Measurements from ENCODE around the gene SRP19.

The SRP19 gene

GRCh38 chr5:112824197-112824596 is 36.9 kb upstream of the SRP19 start:
- ATAC-seq = no peak
- TF ChIP-seq RARB (CRISPR knock-in tag; IDR thresholded peaks at IDR 0.05) = no peak
- no peak for TF ChIP-seq BACH2 (CRISPR knock-in tag; IDR thresholded peaks at IDR 0.05; ENCODE audit: borderline replicate concordance)
- no peak for TF ChIP-seq ZFP30 (CRISPR knock-in tag; IDR thresholded peaks at IDR 0.05)
- TF ChIP-seq TCF4 (CRISPR knock-in tag; IDR thresholded peaks at IDR 0.05; ENCODE audit: borderline replicate concordance) = no peak
- TF ChIP-seq ZC3H10 (CRISPR knock-in tag; IDR thresholded peaks at IDR 0.05) = no peak
- no peak for TF ChIP-seq TSHZ2 (CRISPR knock-in tag; IDR thresholded peaks at IDR 0.05)
- TF ChIP-seq TOX (CRISPR knock-in tag; IDR thresholded peaks at IDR 0.05; ENCODE audit: borderline replicate concordance) = no peak
- TF ChIP-seq ZNF8 (CRISPR knock-in tag; IDR thresholded peaks at IDR 0.05) = no peak
- no peak for TF ChIP-seq SNAI2 (CRISPR knock-in tag; IDR thresholded peaks at IDR 0.05)
- no peak for TF ChIP-seq CSDC2 (CRISPR knock-in tag; IDR thresholded peaks at IDR 0.05)
- TF ChIP-seq ZNF70 (CRISPR knock-in tag; IDR thresholded peaks at IDR 0.05) = no peak
- TF ChIP-seq ZNF565 (CRISPR knock-in tag; conservative IDR thresholded peaks at IDR 0.05; ENCODE audit: low read depth) = no peak
- TF ChIP-seq PPARA (CRISPR knock-in tag; IDR thresholded peaks at IDR 0.05; ENCODE audit: borderline replicate concordance) = no peak
- no peak for TF ChIP-seq PATZ1 (CRISPR knock-in tag; IDR thresholded peaks at IDR 0.05; ENCODE audit: borderline replicate concordance)
- no peak for TF ChIP-seq ISL1 (CRISPR knock-in tag; IDR thresholded peaks at IDR 0.05)
- TF ChIP-seq ZFP3 (CRISPR knock-in tag; IDR thresholded peaks at IDR 0.05) = no peak
- TF ChIP-seq GLIS3 (CRISPR knock-in tag; IDR thresholded peaks at IDR 0.05) = no peak
- TF ChIP-seq OSR1 (CRISPR knock-in tag; IDR thresholded peaks at IDR 0.05) = no peak
- TF ChIP-seq CSRNP3 (CRISPR knock-in tag; IDR thresholded peaks at IDR 0.05) = no peak

- TF ChIP-seq SNAI2 (CRISPR knock-in tag; IDR thresholded peaks at IDR 0.05) (no peak), BACH2 (CRISPR knock-in tag; IDR thresholded peaks at IDR 0.05; ENCODE audit: borderline replicate concordance) (no peak), ESRRG (CRISPR knock-in tag; IDR thresholded peaks at IDR 0.05) (no peak), GLIS3 (CRISPR knock-in tag; IDR thresholded peaks at IDR 0.05) (no peak), TCF4 (CRISPR knock-in tag; IDR thresholded peaks at IDR 0.05; ENCODE audit: borderline replicate concordance) (no peak), ZNF70 (CRISPR knock-in tag; IDR thresholded peaks at IDR 0.05) (no peak), PPARA (CRISPR knock-in tag; IDR thresholded peaks at IDR 0.05; ENCODE audit: borderline replicate concordance) (no peak), ZC3H10 (CRISPR knock-in tag; IDR thresholded peaks at IDR 0.05) (no peak), ZNF8 (CRISPR knock-in tag; IDR thresholded peaks at IDR 0.05) (no peak), ISL1 (CRISPR knock-in tag; IDR thresholded peaks at IDR 0.05) (no peak), CREB5 (CRISPR knock-in tag; IDR thresholded peaks at IDR 0.05; ENCODE audit: low read depth) (no peak), ZNF565 (CRISPR knock-in tag; conservative IDR thresholded peaks at IDR 0.05; ENCODE audit: low read depth) (no peak), CSDC2 (CRISPR knock-in tag; IDR thresholded peaks at IDR 0.05) (no peak)
- ATAC-seq = no peak
These were observed 30.7 kb upstream of the SRP19 start for GRCh38 chr5:112830378-112830777.

- no peak for ATAC-seq
- TF ChIP-seq ZC3H10 (CRISPR knock-in tag; IDR thresholded peaks at IDR 0.05) (no peak), TSHZ2 (CRISPR knock-in tag; IDR thresholded peaks at IDR 0.05) (no peak), CREB5 (CRISPR knock-in tag; IDR thresholded peaks at IDR 0.05; ENCODE audit: low read depth) (no peak), CSDC2 (CRISPR knock-in tag; IDR thresholded peaks at IDR 0.05) (no peak), ZFP3 (CRISPR knock-in tag; IDR thresholded peaks at IDR 0.05) (no peak), ZNF8 (CRISPR knock-in tag; IDR thresholded peaks at IDR 0.05) (no peak), ZNF70 (CRISPR knock-in tag; IDR thresholded peaks at IDR 0.05) (no peak), POU6F1 (CRISPR knock-in tag; IDR thresholded peaks at IDR 0.05; ENCODE audit: borderline replicate concordance, low read depth) (no peak), PPARA (CRISPR knock-in tag; IDR thresholded peaks at IDR 0.05; ENCODE audit: borderline replicate concordance) (no peak), TOX (CRISPR knock-in tag; IDR thresholded peaks at IDR 0.05; ENCODE audit: borderline replicate concordance) (no peak)
These were observed 27.1 kb upstream of the SRP19 start for GRCh38 chr5:112833971-112834370.

Data from SK-N-SH treated with all-trans-retinoic acid at 6 μM for 48 hours (cell line).